NK-92 (cell line): Measurements from ENCODE around the gene TSPAN8.
"Not testable (repeated sequence)": the region's sequence is repeated elsewhere in the genome, so short reads cannot be mapped to it uniquely, and the experiment has no call there.

Experiments
- DNase-seq: peaks from one replicate; lab custom pipeline; 2025; ENCODE audit not compliant: unreplicated experiment; lab: John Stamatoyannopoulos, UW

The TSPAN8 gene

DNA sequence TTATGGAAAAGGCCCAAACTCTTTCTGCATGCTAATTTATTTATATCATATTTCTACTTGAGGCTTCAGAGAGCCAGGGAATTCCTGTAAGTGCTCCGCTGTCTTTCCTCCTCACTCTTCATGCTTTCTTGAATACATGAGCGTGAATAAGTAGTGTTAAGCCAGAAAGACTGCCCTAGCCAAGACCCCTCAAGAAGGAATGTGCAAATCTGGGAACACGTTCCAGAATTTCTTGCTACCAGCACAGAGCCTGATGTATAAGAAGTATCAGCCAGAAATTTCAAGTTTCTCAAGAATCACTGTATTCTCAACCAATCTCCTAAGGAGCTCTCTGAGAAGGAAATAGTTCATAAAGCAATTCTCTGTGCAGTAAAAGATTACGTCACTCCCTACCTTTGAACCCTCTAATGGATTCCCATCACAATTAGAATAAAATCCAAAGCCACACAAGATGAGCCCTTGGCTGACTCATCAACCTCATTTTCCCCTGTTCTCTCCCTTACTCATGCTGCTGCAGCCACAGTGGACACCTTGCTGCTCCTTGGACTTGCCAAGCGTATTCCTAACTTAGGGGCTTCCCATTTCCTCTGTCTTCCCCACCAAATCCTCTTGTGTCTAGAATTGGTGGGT, 6.9 kb upstream of the TSPAN8 start:
- DNase-seq, result no peak

DNA sequence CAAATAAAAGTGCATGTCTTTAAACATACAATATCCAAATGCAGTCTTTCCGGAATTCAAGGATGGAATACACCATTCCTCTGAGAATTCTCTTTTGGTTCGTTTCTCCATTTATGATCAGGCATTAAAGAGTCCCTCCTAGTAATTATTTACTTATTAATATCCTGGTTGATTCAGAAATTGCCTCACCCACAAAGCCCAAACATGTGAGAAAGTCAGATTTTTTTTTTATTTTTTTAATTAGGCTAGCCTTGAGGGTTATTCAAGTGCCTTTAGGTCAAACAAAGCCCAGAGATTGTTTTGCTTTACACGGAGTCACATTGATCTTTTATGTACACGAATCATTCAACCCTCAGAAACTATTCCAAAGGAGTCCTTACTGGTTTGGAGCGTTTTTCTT, 6.4 kb upstream of the TSPAN8 start:
- DNase-seq, result no peak

GRCh38 chr12:71162832-71163763, 5.3 kb upstream of the TSPAN8 start:
- no peak for DNase-seq

DNA sequence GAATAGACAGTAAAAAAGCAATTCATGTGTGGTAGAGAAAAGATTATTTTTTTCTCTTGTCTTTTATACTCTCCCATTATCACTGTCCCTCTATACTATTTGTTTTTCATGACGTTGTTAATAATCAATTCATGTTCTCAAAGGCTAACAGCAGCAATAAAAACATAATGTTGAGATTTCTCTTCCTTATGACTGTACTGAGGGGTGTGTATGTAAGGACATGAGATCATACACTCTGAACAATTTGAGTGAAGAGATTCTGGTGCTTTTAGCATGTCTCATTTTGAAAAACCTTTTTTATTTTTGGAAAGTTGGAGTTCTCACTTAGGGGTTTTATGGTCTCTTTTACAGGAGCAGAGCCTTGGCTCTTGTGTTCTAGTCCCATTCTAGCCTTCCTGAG, 3.8 kb upstream of the TSPAN8 start:
- DNase-seq, result no peak

DNA sequence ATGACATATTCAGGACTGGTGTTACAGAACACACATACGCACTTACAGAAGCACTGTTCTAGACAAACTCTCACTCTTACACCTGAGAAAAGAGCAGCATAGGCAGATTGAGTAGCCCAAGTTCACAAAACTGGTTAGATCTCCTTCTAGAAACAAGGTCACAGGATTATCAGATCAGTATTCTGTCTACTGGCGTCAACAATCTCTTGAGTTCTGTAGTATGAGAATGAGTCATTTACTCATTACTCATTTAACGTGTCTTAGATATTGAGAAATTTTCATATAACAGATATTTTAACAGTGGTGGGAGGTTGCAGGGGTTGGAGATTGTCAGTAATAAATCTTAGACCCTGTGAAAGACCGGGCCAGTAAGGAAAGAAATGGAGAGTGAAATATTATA, 2.8 kb upstream of the TSPAN8 start:
- no peak for DNase-seq

- DNase-seq, result no peak
Observed at GRCh38 chr12:71159878-71160277, 2.1 kb upstream of the TSPAN8 start.

GRCh38 chr12:71159264-71159663, 1.5 kb upstream of the TSPAN8 start:
- no peak for DNase-seq

GRCh38 chr12:71158361-71158882, 623 bp upstream of the TSPAN8 start:
- no peak for DNase-seq

DNA sequence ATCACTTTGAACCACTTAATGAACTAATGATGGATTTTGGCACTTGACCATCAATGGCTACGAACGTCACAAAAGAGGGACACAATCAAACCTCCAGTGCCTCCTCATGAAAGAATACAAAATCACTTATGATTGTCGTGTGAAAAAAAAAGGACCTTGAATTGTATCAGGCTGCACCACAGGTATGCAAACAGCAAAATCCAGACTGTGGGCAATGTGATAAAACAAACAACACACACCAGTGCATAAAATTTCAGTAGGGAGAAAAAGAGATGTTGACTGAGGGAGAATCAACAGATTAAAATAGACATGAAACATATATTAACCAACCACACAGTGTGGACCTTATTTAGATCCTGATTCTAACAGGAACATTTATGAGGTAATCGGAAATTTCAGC, 2.6 kb downstream of the TSPAN8 start:
- no peak for DNase-seq

DNA sequence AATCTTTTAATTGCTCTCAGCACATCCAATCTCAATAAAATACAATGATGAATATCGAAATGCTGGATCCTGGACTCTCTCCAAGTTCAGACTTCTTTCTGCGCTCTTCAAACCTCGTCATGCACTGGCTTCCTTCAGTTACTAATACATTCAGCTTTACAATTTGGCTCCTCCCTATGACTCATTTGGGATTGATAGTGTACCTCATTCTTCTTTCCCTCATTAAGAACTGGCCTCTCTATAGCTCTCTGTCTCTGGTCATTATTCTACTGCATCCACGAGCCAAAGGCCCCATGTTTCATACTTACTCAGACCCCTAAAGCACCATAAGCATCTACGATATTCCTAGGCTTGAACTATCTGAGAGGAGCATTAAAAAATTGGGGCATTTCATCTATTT, 4.9 kb downstream of the TSPAN8 start:
- no peak for DNase-seq

DNA sequence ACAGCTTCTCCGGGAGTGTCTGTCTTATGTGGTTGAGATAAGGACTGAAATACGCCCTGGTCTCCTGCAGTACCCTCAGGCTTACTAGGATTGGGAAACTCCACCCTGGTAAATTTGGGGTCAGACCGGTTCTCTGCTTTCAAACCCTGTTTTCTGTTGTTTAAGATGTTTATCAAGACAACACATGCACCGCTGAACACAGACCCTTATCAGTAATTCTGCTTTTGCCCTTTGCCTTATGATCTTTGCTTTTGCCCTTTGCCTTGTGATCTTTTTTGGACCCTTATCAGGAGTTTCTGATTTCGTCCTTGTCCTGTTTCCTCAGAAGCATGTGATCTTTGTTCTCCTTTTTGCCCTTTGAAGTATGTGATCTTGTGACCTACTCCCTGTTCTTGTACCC, 7.8 kb downstream of the TSPAN8 start:
- DNase-seq, result not testable (repeated sequence)

- no peak for DNase-seq
Observed at GRCh38 chr12:71144682-71145081, 13.1 kb downstream of the TSPAN8 start.

- DNase-seq, result no peak
Observed at GRCh38 chr12:71142956-71143355, 14.8 kb downstream of the TSPAN8 start.

DNA sequence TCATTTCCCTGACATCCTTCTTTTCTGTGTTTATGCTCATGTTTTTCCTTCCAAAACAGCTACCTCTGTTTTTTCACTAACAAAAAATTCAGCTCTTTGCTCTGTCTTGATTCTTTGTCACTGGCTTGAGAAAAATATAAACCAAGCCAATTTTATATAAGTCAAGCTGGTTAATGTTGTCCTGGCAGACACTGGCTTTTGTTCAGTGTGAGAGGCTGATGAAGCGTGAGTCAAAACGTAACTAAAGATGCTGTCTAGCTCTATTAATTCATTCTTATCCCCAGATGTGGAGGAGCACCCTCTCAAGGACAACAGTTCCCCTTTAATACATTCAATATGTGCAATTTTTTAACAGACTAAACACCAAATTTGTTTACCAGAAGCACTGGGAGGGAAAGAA, 15.8 kb downstream of the TSPAN8 start:
- DNase-seq, result no peak

- DNase-seq, result no peak
Observed at GRCh38 chr12:71141378-71141926, 16.3 kb downstream of the TSPAN8 start.

DNA sequence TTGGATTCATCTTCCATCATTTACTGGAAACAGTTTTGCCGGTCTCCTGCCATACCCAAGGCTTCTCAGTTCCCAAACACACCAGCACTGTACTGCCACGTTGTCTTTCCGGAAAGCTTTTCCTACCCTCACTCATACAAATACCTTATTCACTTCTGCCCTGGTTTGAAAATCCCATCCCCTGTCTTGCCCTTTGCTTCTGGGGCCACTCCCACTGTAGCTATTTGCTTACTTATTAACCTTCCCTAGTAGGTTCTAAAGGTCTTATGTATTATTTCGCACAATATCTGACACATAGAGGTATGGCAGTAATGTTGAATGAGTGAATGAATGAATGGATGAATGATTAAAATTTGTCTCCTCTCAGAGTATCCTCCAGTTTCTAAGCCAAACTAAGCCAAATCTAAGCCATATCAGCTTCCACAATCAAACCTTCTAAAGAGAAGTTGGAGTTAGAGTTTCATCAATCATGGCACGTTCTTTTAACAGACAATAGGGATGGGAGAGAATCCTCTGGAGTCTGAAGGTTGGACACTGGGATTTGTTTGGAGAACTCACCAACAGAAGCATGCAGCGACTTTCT, 18.6 kb downstream of the TSPAN8 start:
- DNase-seq, result no peak

GRCh38 chr12:71138011-71138410, 19.8 kb downstream of the TSPAN8 start:
- DNase-seq, result no peak

DNA sequence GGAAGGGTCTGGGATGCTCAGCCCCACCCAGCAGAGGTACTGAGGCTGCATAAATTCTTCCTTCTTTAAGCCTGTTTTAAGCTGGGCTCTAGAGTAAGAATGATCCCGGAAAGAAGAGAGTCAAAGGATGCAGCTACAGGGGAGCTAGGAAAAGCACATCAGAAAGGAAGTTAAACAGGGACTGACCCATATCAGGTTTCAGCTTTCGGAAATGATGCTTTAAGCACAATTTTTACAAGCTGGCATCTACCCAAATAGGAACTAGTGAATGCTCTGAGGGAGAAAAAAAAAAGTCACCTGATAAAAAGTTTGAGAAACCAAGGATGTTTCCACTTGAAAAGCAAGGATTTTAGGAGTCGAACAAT, 22.0 kb downstream of the TSPAN8 start:
- no peak for DNase-seq

DNA sequence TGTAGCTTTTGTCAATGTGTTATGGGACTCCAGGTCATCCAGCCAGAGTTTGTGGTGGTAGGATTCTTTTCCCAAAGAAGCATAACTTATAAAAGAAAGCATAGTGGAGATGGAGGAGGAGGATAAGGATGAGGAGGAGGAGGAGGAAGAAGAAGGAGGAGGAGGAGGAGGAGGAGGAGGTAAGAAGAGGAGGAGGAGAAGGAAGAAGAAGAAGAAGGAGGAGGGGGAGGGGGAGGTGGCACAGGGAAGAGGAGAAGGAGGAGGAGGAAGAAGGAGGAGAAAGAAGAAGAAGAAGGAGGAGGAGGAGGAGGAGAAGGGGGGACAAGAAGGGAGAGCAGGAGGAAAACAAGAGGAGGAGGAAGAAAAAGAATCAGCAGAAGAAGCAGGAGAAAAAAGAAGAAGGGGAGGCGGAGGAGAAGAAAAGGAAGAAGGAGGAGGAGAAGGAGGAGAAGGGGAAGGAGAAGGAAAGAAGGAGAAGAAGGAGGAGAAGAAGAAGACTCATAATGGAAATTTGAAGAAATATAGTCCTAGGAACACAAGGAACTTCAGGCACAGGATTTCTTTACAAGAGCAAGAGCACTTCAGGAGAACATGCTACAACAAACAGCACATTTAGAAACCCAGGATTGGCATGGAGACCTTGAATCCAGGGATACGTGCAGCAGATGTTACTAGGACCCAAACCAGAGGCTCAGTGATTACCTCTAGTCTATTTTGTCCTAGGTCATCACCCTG, 22.6 kb downstream of the TSPAN8 start:
- DNase-seq, result no peak

GRCh38 chr12:71134405-71134804, 23.4 kb downstream of the TSPAN8 start:
- DNase-seq, result no peak

DNA sequence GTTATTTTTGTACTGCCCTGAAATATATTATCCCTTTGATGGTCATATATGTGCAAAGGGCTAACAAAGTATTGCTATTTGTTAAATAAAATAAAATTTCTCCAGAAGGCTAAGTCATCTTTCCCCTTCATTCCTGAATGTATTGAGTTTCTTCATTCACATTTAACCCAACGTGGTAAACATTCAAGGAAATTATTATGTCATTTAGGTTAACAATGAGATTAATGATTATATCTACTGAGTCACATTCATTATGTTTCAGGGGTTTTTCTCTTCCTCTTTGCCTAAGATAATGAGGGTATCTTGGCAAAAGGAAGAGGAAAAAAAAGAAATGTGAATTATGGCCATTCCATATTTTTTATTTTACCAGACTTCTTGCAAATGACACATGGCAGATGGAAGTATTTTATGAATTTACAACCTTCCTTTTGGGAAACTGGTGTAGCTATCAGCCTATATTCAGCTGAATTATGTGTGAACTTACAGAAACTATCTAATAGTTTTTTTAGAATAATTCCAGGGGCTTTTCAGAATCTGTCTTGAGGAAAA, 27.2 kb downstream of the TSPAN8 start:
- no peak for DNase-seq
